SK-N-MC (cell line): ENCODE measurements around the gene ZNF8.
"Not testable (repeated sequence)": the region's sequence is repeated elsewhere in the genome, so short reads cannot be mapped to it uniquely, and the experiment has no call there.

Source experiments
- DNase-seq: peaks from one replicate; pipeline ENCODE4 v3.0.0-alpha.2; 2011; ENCODE audit warnings: low read depth, low spot score
- H3K27ac ChIP-seq: fragments of 200-600 bp; sonication (generic); 2 replicates; pipeline ENCODE4 v1.5.1; 2016; ENCODE audit warnings: mixed run types
- H3K36me3 ChIP-seq: fragments of 200-600 bp; sonication (generic); 2 replicates; pipeline ENCODE4 v1.6.1; 2017; ENCODE audit warnings: antibody characterized with exemption, low read length, mixed read lengths; ENCODE audit not compliant: insufficient read depth
- H3K4me3 ChIP-seq: fragments of 200-600 bp; sonication (generic); 2 replicates; pipeline ENCODE4 v1.5.1; 2016
- H3K9ac ChIP-seq: fragments of 200-600 bp; sonication (generic); 2 replicates; pipeline ENCODE4 v1.8.0; 2017; ENCODE audit warnings: mixed run types, mixed read lengths; ENCODE audit not compliant: insufficient read length
- H3K9me3 ChIP-seq: fragments of 200-600 bp; sonication (generic); 2 replicates; pipeline ENCODE4 v1.6.1; 2017; ENCODE audit warnings: low read depth, mild to moderate bottlenecking, antibody characterized with exemption, low read length, moderate library complexity, mixed read lengths
- EZH2 ChIP-seq: fragments of 200-600 bp; sonication (generic); IDR thresholded peaks from one replicate; pipeline ENCODE4 v1.6.1; 2017; ENCODE audit warnings: antibody characterized with exemption
- FOXP2 ChIP-seq: optimal IDR thresholded peaks from 2 replicates; pipeline ENCODE3; 2011; ENCODE audit warnings: mild to moderate bottlenecking, moderate library complexity; ENCODE audit not compliant: insufficient read depth; ENCODE audit errors: extremely low read length, control extremely low read depth
- POLR2AphosphoS5 ChIP-seq: IDR thresholded peaks from 2 replicates; pipeline ENCODE4 v1.6.1; 2012; ENCODE audit warnings: mild to moderate bottlenecking, low read depth, low read length, borderline replicate concordance

The ZNF8 gene

GRCh38 chr19:58334691-58335249 lies 56.0 kb downstream of the ZNF8 start:
- no peak overlapping the region for H3K4me3 ChIP-seq
- H3K9me3 ChIP-seq: no peaks in the 10 kb centered on the region
- no peak for TF ChIP-seq FOXP2
- no peak for TF ChIP-seq EZH2
- TF ChIP-seq POLR2AphosphoS5: no peak

DNA sequence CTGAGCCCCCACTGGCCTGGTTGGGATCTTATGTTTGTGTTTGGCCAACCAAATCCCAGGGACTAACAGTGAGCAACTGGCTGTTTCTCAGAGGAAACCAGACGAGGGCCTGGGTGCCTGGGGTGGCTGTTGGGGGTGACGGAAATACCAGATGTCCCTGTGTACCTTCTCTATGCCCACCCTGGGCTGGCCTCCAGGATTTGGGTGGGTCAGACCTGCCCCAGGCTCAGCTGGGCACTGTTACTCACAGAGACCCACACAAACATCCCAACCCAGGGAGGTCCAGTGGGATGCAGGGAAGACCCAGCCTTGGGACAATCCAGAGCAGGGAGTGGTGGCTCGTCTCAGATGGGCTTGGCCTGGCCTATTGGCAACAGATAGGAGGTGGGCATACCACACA lies 56.9 kb downstream of the ZNF8 start:
- peaks cover 13% of the 10 kb centered on the region; the same call in 1 of the 2 replicates for H3K36me3 ChIP-seq
- no peaks in the 10 kb centered on the region for H3K9me3 ChIP-seq
- H3K4me3 ChIP-seq: no peak overlapping the region
- TF ChIP-seq EZH2: no peak
- no peak for TF ChIP-seq FOXP2
- no peak for TF ChIP-seq POLR2AphosphoS5
- H3K9ac ChIP-seq: no peak overlapping the region
- DNase-seq: no peak
- H3K27ac ChIP-seq: no peak overlapping the region

More at GRCh38 chr19:58334691-58335249, 56.0 kb downstream of the ZNF8 start:
- H3K27ac ChIP-seq: no peak overlapping the region
- no peak for DNase-seq
- no peak overlapping the region for H3K9ac ChIP-seq
- peaks cover 13% of the 10 kb centered on the region; the same call in 1 of the 2 replicates for H3K36me3 ChIP-seq

DNA sequence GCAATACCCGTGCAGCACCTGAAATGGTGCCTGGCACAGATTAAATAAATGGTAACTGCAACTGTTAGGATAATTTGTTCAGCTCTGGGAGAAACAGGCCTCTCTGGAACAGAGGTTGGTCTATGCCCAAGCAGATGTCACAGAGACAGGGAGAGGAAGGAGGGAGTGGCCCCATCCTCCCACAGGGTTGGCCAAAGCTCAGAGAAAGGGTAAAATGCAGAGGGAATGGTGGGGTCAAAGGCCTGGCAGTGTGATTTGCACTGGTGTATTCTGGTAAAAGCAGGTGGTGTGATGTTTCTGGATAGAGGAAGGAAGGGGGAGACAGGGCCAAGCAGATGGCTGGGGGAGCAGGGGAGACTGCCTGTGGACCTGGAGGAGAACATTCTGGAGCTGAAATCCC lies 57.5 kb downstream of the ZNF8 start:
- Histone ChIP-seq H3K9me3 (no peaks in the 10 kb centered on the region), H3K9ac (no peak overlapping the region), H3K36me3 (peaks cover 13% of the 10 kb centered on the region; the same call in 1 of the 2 replicates), H3K4me3 (no peak overlapping the region), H3K27ac (no peak overlapping the region)
- no peak for DNase-seq
- no peak for TF ChIP-seq FOXP2
- TF ChIP-seq POLR2AphosphoS5: no peak
- TF ChIP-seq EZH2: no peak

DNA sequence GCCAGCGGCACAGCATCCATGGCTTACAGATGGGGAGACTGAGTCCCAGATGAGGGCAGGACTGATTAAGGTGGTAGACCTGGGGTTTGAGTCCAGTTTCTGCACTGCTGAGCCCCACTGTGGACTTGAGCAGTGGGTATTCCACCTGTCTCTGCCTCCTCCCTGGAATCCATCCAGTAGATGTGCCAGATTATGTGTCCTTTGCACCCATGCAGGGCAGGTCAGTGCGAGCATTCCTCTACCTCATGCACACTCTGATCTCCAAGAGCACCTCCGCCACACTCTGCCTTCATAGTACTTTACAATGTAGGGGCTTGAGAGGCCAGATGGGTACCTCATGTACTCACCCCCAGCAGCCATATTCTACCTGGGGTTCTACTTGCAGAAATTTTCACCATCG lies 58.1 kb downstream of the ZNF8 start:
- H3K36me3 ChIP-seq: peaks cover 13% of the 10 kb centered on the region; the same call in 1 of the 2 replicates
- no peak for TF ChIP-seq EZH2
- TF ChIP-seq POLR2AphosphoS5: no peak
- no peak for TF ChIP-seq FOXP2
- H3K9ac ChIP-seq: no peak overlapping the region
- no peak overlapping the region for H3K4me3 ChIP-seq
- no peak for DNase-seq
- no peak overlapping the region for H3K27ac ChIP-seq
- H3K9me3 ChIP-seq: no peaks in the 10 kb centered on the region

- DNase-seq: no peak
- no peak overlapping the region for H3K4me3 ChIP-seq
- H3K9me3 ChIP-seq: no peaks in the 10 kb centered on the region
- no peak overlapping the region for H3K9ac ChIP-seq
- no peak overlapping the region for H3K27ac ChIP-seq
- peaks cover 13% of the 10 kb centered on the region; the same call in 1 of the 2 replicates for H3K36me3 ChIP-seq
- TF ChIP-seq EZH2: no peak
- TF ChIP-seq FOXP2: no peak
- no peak for TF ChIP-seq POLR2AphosphoS5
Observed at GRCh38 chr19:58338336-58338735, 59.6 kb downstream of the ZNF8 start.

DNA sequence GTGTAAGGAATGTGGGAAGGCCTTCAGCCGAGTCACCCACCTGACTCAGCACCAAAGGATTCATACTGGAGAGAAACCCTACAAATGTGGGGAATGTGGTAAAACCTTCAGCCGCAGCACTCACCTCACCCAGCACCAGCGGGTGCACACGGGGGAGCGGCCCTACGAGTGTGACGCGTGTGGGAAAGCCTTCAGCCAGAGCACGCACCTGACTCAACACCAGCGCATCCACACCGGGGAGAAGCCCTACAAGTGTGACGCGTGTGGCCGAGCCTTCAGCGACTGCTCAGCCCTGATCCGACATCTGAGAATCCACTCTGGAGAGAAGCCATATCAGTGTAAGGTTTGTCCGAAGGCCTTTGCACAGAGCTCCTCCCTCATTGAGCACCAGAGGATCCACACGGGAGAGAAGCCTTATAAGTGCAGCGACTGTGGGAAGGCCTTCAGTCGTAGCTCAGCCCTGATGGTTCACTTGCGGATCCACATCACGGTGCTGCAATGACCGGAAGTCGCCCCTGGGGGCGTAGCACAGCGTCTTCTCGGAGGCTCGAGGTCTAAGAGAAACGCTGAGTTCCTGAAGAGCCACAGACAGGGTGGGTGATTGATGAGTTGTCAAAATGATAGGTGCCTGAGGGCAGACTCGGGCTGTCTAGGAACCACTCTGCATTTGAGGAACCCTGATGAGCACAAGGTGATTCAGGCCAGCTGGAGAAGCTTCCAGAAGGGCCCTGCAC lies 60.2 kb downstream of the ZNF8 start:
- Histone ChIP-seq H3K36me3 (peaks cover 13% of the 10 kb centered on the region; the same call in 1 of the 2 replicates), H3K27ac (no peak overlapping the region), H3K9ac (no peak overlapping the region), H3K4me3 (no peak overlapping the region), H3K9me3 (no peaks in the 10 kb centered on the region)
- TF ChIP-seq POLR2AphosphoS5 (no peak), FOXP2 (no peak), EZH2 (no peak)
- DNase-seq: no peak

- no peak overlapping the region for H3K27ac ChIP-seq
Observed at GRCh38 chr19:58345558-58345957, 66.8 kb downstream of the ZNF8 start.

GRCh38 chr19:58346961-58347929 lies 68.5 kb downstream of the ZNF8 start:
- Histone ChIP-seq H3K9me3 (no peaks in the 10 kb centered on the region), H3K4me3 (peak overlapping the region; percentile 86), H3K9ac (peak overlapping the region; percentile 74), H3K27ac (no peak overlapping the region), H3K36me3 (no peaks in the 10 kb centered on the region)
- DNase-seq: no peak
- TF ChIP-seq POLR2AphosphoS5 (peak; percentile 78; the same call in 1 of the 2 replicates), EZH2 (no peak)

More at GRCh38 chr19:58345558-58345957, 66.8 kb downstream of the ZNF8 start:
- no peak overlapping the region for H3K9ac ChIP-seq
- no peaks in the 10 kb centered on the region for H3K36me3 ChIP-seq
- H3K9me3 ChIP-seq: no peaks in the 10 kb centered on the region
- TF ChIP-seq EZH2 (no peak), POLR2AphosphoS5 (no peak), FOXP2 (no peak)
- H3K4me3 ChIP-seq: no peak overlapping the region
- no peak for DNase-seq

- not testable (repeated sequence) for H3K36me3 ChIP-seq, DNase-seq, H3K27ac ChIP-seq, H3K9me3 ChIP-seq
- peak overlapping the region; percentile 74 for H3K9ac ChIP-seq
- peak overlapping the region; percentile 86 for H3K4me3 ChIP-seq
Observed at GRCh38 chr19:58348080-58348479, 69.3 kb downstream of the ZNF8 start.
